CD14-positive monocyte (primary cell): Measurements from ENCODE around the gene MANF. TPM values are rescaled to one million over a fixed set of nuclear protein-coding genes. Genes with fewer than 3 reads are reported as not detected.
A peak's percentile ranks its signal among the peaks of the same experiment; 100 is the strongest.

ENCODE experiments used
- DNase-seq, 3 donors: peaks; one replicate each; pipeline ENCODE4 v3.0.0-alpha.2; 2011 to 2022
- H2AFZ ChIP-seq: 2 replicates; pipeline ENCODE4 v1.6.0; 2012; ENCODE audit warnings: mild to moderate bottlenecking, low read depth, low read length, inconsistent platforms; ENCODE audit not compliant: insufficient read depth, poor library complexity, severe bottlenecking
- H3K27ac ChIP-seq, 2 donors: 1 replicate in 1 of 2; 2 replicates in 1 of 2; pipeline ENCODE4 v1.5.1; 2012 to 2013; ENCODE audit warnings: low read length in 2 of 2, control low read depth in 1 of 2, inconsistent platforms in 1 of 2, low read depth in 1 of 2, mild to moderate bottlenecking in 1 of 2
- H3K27me3 ChIP-seq, 2 donors: one replicate each; pipeline versions ENCODE4 v1.6.0 to v1.6.1; 2011 to 2013; ENCODE audit warnings: low read length in 2 of 2; ENCODE audit not compliant: control insufficient read depth in 2 of 2, insufficient read depth in 2 of 2
- H3K36me3 ChIP-seq, 2 donors: replicated peaks in 1 of 2; 1 replicate in 1 of 2; 2 replicates in 1 of 2; pipeline versions ENCODE4 v1.5.1 to v1.6.1; 2012 to 2013; ENCODE audit warnings: low read length in 2 of 2, control low read depth in 1 of 2, inconsistent platforms in 1 of 2, mild to moderate bottlenecking in 1 of 2; ENCODE audit not compliant: insufficient read depth in 2 of 2, control insufficient read depth in 1 of 2
- H3K4me1 ChIP-seq, 2 donors: 1 replicate in 1 of 2; 2 replicates in 1 of 2; pipeline versions ENCODE4 v1.5.1 to v1.6.1; 2012 to 2013; ENCODE audit warnings: low read length in 2 of 2, control low read depth in 1 of 2, inconsistent platforms in 1 of 2, mild to moderate bottlenecking in 1 of 2, moderate library complexity in 1 of 2; ENCODE audit not compliant: insufficient read depth in 2 of 2, control insufficient read depth in 1 of 2
- H3K4me2 ChIP-seq: replicated peaks from 2 replicates; pipeline ENCODE3; 2012; ENCODE audit warnings: low read length, moderate library complexity, mild to moderate bottlenecking; ENCODE audit not compliant: poor library complexity, severe bottlenecking; ENCODE audit errors: extremely low read depth
- H3K4me3 ChIP-seq, 3 experiments: fragments of 200-600 bp in 1 of 3; sonication (generic) in 1 of 3; replicated peaks in 1 of 3; 1 replicate in 2 of 3; 2 replicates in 1 of 3; pipeline ENCODE4 v1.5.1; 2011 to 2013; ENCODE audit warnings: low read length in 3 of 3, mild to moderate bottlenecking in 3 of 3, control low read depth in 2 of 3, low read depth in 2 of 3, inconsistent platforms in 1 of 3, moderate library complexity in 1 of 3
- H3K79me2 ChIP-seq: 2 replicates; pipeline ENCODE4 v1.6.0; 2012; ENCODE audit warnings: mild to moderate bottlenecking, control low read depth, inconsistent platforms, low read length, moderate library complexity; ENCODE audit not compliant: insufficient read depth
- H3K9ac ChIP-seq: 2 replicates; pipeline ENCODE4 v1.6.0; 2017; ENCODE audit warnings: low read length, mild to moderate bottlenecking; ENCODE audit not compliant: insufficient read depth, poor library complexity, severe bottlenecking
- H3K9me3 ChIP-seq, 2 donors: replicated peaks in 1 of 2; 1 replicate in 1 of 2; 2 replicates in 1 of 2; pipeline versions ENCODE4 v1.5.1 to v1.6.1; 2012 to 2013; ENCODE audit warnings: low read length in 2 of 2, control low read depth in 1 of 2; ENCODE audit not compliant: control insufficient read depth in 1 of 2, insufficient read depth in 1 of 2
- H4K20me1 ChIP-seq: 2 replicates; pipeline ENCODE4 v1.6.0; 2012; ENCODE audit warnings: mild to moderate bottlenecking, low read length, control low read depth, moderate library complexity; ENCODE audit not compliant: insufficient read depth
- H3K27ac Mint-ChIP-seq, 7 donors: one replicate each; pipeline ENCODE4 v1.8.0; 2020; ENCODE audit warnings: mild to moderate bottlenecking in 7 of 7, mixed read lengths in 7 of 7, moderate library complexity in 6 of 7, inconsistent platforms in 2 of 7
- H3K27me3 Mint-ChIP-seq, 3 donors: one replicate each; pipeline ENCODE4 v1.8.0; 2021 to 2022; ENCODE audit warnings: low read depth in 3 of 3, mild to moderate bottlenecking in 3 of 3, mixed read lengths in 3 of 3, moderate library complexity in 3 of 3, inconsistent platforms in 1 of 3
- H3K36me3 Mint-ChIP-seq, 2 donors: one replicate each; pipeline ENCODE4 v1.8.0; 2020; ENCODE audit warnings: mixed read lengths in 2 of 2, inconsistent platforms in 1 of 2, mild to moderate bottlenecking in 1 of 2
- H3K4me1 Mint-ChIP-seq: one replicate; pipeline ENCODE4 v1.8.0; 2020; ENCODE audit warnings: mild to moderate bottlenecking, mixed read lengths
- H3K4me3 Mint-ChIP-seq, 2 donors: one replicate each; pipeline ENCODE4 v1.8.0; 2020; ENCODE audit warnings: mild to moderate bottlenecking in 2 of 2, mixed read lengths in 2 of 2, moderate library complexity in 1 of 2
- H3K9me3 Mint-ChIP-seq, 7 donors: one replicate each; pipeline ENCODE4 v1.8.0; 2020 to 2022; ENCODE audit warnings: mixed read lengths in 7 of 7, mild to moderate bottlenecking in 6 of 7, moderate library complexity in 6 of 7, inconsistent platforms in 2 of 7
- CTCF ChIP-seq: fragments of 200-600 bp; IDR thresholded peaks from one replicate; pipeline ENCODE4 v1.8.0; 2022; ENCODE audit warnings: antibody characterized with exemption, mild to moderate bottlenecking
- WGBS: methylation state at CpG from one replicate; pipeline ENCODE4 v1.1.5; 2013; ENCODE audit warnings: missing lambda C conversion rate; ENCODE audit not compliant: insufficient coverage; 5-methylcytosine and 5-hydroxymethylcytosine counted together
- intact Hi-C, 2 donors: fragments of 100-400 bp; cut with micrococcal nuclease; formaldehyde crosslinking; loops; one replicate each; pipeline versions ENCODE4 v1.15.0 to v1.15.1; 2023
- polyA plus RNA-seq, 3 donors: library from polyadenylated mRNA; depleted of rRNA in 1 of 3; unstranded in 2 of 3; stranded (reverse) in 1 of 3; fragments of 300-500 nt in 2 of 3; fragments of >200 nt in 1 of 3; fragmentation: Illumina TruSeq in 2 of 3; gene quantifications; 1 replicate in 2 of 3; 2 replicates in 1 of 3; pipeline ENCODE4 v1.2.3, GENCODE V29; 2012 to 2021

The MANF gene
- polyA plus RNA-seq, 3 donors, result 14.1 to 30.2 (median 23.6) TPM

GRCh38 chr3:51401735-51402134 is 16.6 kb downstream of the MANF start:
- Histone ChIP-seq H3K4me3 (no peak overlapping the region), H4K20me1 (peaks cover under 1% of the 10 kb centered on the region), H3K79me2 (no peaks in the 10 kb centered on the region), H3K36me3 (peaks cover 53 to 84% of the 10 kb centered on the region in 2 donors), H3K4me1 (peaks cover 26 to 33% of the 10 kb centered on the region in 2 donors), H3K27ac (peak overlapping the region; percentile 51 to 69), H3K9ac (no peak overlapping the region), H3K27me3 (no peaks in the 10 kb centered on the region), H3K4me2 (no peak overlapping the region), H3K9me3 (no peaks in the 10 kb centered on the region), H2AFZ (no peak overlapping the region)
- Mint-ChIP-seq H3K27ac (peak overlapping the region; percentile 75 to 89 (median 86)), H3K4me3 (no peak overlapping the region), H3K27me3 (peaks cover 0 to 2% (median 1%) of the 10 kb centered on the region in 3 donors), H3K4me1 (peaks cover 24% of the 10 kb centered on the region), H3K9me3 (no peaks in the 10 kb centered on the region), H3K36me3 (peaks cover 55 to 72% of the 10 kb centered on the region in 2 donors)
- intact Hi-C loops, result no loop called here
- 20% methylated on average over 1 of the region's 4 CpGs for WGBS
- no peak for TF ChIP-seq CTCF
- peak; percentile 62 to 78 (median 71) for DNase-seq

GRCh38 chr3:51403675-51404074 is 18.6 kb downstream of the MANF start:
- Mint-ChIP-seq H3K27me3 (peaks cover 0 to 2% (median 1%) of the 10 kb centered on the region in 3 donors), H3K36me3 (peaks cover 53 to 70% of the 10 kb centered on the region in 2 donors), H3K27ac (peak overlapping the region in 2 of 7 donors; percentile 44 to 69), H3K4me1 (peaks cover 24% of the 10 kb centered on the region), H3K9me3 (no peaks in the 10 kb centered on the region), H3K4me3 (no peak overlapping the region)
- Histone ChIP-seq H2AFZ (no peak overlapping the region), H3K27me3 (no peaks in the 10 kb centered on the region), H4K20me1 (no peaks in the 10 kb centered on the region), H3K9me3 (no peaks in the 10 kb centered on the region), H3K27ac (peak overlapping the region in 1 of 2 donors; percentile 66), H3K4me2 (no peak overlapping the region), H3K79me2 (no peaks in the 10 kb centered on the region), H3K4me3 (no peak overlapping the region), H3K36me3 (peaks cover 46 to 86% of the 10 kb centered on the region in 2 donors), H3K4me1 (peaks cover 26 to 33% of the 10 kb centered on the region in 2 donors), H3K9ac (no peak overlapping the region)
- intact Hi-C loops, result no loop called here
- DNase-seq, result no peak
- TF ChIP-seq CTCF, result no peak
